ENCODE results near the gene SELENOO.

- TF ChIP-seq POLR2AphosphoS5 (IDR thresholded peaks at IDR 0.05; ENCODE audit: low read depth, low read length) (no peak), EZH2phosphoT487 (IDR thresholded peaks at IDR 0.05; ENCODE audit: borderline replicate concordance) (no peak), EGR1 (IDR thresholded peaks at IDR 0.05; ENCODE audit: low read depth) (no peak), EZH2 (IDR thresholded peaks at IDR 0.05) (no peak), ZBTB33 (IDR thresholded peaks at IDR 0.05; ENCODE audit: extremely low read depth, insufficient replicate concordance, low read length) (no peak), ATF3 (IDR thresholded peaks at IDR 0.05) (no peak), ZNF274 (IDR thresholded peaks at IDR 0.05; ENCODE audit: low read depth, low read length) (no peak), SP1 (IDR thresholded peaks at IDR 0.05; ENCODE audit: low read depth) (no peak)
- TF ChIP-seq, protein P1, sequence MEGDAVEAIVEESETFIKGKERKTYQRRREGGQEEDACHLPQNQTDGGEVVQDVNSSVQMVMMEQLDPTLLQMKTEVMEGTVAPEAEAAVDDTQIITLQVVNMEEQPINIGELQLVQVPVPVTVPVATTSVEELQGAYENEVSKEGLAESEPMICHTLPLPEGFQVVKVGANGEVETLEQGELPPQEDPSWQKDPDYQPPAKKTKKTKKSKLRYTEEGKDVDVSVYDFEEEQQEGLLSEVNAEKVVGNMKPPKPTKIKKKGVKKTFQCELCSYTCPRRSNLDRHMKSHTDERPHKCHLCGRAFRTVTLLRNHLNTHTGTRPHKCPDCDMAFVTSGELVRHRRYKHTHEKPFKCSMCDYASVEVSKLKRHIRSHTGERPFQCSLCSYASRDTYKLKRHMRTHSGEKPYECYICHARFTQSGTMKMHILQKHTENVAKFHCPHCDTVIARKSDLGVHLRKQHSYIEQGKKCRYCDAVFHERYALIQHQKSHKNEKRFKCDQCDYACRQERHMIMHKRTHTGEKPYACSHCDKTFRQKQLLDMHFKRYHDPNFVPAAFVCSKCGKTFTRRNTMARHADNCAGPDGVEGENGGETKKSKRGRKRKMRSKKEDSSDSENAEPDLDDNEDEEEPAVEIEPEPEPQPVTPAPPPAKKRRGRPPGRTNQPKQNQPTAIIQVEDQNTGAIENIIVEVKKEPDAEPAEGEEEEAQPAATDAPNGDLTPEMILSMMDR (IDR thresholded peaks at IDR 0.05 in 2 of 3, conservative IDR thresholded peaks at IDR 0.05 in 1 of 3; ENCODE audit: borderline replicate concordance in 1 of 3, insufficient read depth in 1 of 3, low read depth in 2 of 3, low read length in 2 of 3), result no peak
Observed at GRCh38 chr22:50184902-50185374, 15.9 kb upstream of the SELENOO start.

Data from HCT116 (cell line).